ENCODE measurements around the gene VPS72.
A peak's percentile ranks its signal among the peaks of the same experiment; 100 is the strongest.

The VPS72 gene

DNA sequence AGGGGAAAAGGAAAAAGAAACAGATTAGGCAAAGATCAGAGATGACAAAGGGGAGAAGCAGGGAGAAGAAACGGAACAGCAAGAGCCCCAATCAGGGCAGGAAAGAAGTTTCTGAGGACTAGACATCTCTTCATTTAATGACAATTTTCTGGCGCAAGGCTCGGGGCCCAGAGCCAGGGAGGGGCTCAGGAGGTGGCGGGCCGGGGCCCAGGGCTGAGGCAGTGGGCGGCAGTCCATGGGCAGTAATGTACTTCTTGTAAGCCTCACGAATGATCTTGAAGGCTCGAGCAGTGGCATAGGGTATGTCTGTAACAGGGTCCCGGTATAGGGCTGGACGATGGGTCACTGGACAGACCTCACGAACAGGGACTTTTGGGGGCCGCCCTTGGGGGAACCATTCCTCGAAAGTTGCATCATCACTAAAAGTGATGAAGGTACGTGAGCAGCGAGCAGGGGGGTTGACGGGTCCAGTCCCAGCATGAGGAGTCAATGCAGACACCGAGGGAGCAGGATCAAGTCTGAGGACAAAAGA is 13.4 kb downstream of the VPS72 start:
- no peak for DNase-seq

DNA sequence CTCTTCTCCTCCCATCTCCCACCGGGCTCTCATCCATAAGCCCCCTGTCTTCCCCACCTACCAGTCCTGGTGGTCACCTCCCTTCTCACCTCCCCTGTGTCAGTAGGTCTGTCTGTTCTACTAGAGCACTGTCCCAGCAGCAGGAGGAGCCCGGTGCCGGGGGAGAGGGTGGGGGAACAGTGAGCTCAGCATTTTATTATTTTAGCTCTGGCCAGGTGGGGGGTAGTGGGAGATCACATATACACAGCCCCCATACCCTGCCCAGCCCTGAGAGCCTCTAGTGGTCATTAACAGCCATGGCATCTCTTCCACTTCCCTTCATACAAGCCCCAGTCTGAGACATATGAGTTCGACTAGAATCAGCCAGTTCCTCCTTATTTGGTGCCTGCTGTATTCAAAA is 14.1 kb downstream of the VPS72 start, which contains the start of gene TMOD4:
Gene TMOD4 (minus strand): TSS at position 119 of the 400 bp plus-strand sequence. CDS start 1,106 bp downstream, outside the sequence.
- peak; percentile 28 for DNase-seq

DNA sequence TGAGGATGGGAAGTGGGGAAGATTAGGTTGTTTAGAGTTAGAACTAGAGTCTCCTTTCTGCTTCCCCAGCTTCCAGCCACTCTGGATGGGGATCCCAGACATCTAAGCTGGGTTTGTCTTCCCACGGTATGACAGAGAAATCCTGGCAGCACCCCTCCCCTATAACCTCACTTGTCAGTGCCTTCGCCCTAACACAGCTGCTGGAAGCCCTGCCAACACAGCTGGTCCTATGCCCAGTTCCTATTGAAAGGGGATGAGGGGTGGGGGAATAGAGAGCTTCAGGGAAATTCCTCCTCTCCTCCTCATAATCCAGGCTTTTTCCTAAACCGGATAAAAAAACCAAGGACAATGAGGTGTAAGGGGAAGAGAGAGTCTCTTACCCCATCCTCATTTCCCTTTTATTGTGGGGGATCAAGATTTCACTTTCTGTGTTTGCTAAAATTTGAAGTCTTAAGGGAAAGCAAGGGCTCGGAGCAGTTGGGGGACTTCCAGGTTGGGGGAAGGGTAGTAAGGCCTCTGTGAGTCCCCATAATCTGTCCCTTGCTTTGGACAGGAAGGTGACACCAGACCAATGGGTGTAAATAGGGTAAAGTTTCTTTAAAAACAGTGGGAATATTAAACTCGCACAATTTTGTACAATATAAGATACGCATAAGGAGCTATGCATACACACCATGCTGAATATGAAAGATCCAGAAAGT is 14.8 kb downstream of the VPS72 start:
- DNase-seq, result no peak

DNA sequence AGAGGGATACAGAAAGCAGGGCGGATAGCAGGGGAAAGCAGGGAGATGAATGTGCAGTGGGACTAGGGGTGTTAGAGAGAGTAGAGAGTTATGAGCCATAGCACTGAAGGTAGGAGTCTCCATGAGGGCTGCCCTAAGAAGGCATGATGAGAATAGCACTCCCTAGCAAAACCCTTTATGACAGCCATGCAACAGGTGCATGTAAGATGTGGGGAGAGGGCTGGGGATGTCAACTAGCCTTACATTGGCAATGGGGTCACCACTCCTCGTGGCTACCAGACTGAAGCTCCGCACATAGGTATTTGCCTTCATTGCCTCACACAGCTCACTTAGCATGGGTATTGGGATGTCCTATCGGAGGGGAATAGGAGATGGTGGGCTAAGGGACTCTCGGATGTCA is 18.8 kb downstream of the VPS72 start:
- no peak for DNase-seq

DNA sequence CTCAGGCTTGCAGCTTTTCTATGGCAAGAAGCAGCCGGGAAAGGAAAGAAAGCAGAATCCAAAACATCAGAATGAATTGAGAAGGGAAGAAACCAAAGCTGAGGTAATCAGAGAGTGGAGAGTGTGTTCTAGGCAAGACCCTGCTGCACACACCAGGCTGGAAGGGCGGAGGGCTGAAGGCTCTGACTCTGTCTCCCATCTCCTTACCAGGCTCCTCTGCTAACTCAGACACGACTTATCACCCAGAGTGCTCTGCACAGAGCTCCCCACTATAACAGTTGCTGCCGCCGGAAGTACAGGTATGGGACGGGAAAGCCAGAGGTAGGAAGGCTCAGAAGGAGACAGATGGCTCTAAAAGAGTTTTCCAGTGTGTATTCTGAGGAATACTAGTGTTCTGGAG is 22.9 kb downstream of the VPS72 start:
- no peak for DNase-seq

DNA sequence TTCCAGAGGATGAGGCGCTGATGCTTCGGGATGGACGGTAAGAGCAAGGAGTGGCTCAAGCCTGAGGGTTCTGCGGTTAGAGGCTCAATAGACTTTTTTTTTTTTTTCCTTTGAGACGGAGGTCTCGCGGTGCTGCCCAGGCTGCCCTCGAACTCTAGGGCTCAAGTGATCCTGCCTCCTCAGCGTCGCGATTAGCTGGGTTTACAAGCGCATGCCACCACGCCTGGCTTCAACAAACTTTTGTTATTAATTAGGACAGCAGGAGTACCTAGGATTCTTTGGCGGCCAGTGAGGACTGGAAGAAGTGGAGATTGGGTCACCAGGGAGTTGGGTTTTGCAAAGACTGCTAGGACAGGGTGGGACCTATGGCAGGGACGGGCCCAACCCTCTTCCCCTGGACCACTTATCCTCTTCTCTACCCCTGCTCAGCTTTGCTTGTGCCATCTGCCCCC is 23.5 kb downstream of the VPS72 start:
- DNase-seq, result no peak

DNA sequence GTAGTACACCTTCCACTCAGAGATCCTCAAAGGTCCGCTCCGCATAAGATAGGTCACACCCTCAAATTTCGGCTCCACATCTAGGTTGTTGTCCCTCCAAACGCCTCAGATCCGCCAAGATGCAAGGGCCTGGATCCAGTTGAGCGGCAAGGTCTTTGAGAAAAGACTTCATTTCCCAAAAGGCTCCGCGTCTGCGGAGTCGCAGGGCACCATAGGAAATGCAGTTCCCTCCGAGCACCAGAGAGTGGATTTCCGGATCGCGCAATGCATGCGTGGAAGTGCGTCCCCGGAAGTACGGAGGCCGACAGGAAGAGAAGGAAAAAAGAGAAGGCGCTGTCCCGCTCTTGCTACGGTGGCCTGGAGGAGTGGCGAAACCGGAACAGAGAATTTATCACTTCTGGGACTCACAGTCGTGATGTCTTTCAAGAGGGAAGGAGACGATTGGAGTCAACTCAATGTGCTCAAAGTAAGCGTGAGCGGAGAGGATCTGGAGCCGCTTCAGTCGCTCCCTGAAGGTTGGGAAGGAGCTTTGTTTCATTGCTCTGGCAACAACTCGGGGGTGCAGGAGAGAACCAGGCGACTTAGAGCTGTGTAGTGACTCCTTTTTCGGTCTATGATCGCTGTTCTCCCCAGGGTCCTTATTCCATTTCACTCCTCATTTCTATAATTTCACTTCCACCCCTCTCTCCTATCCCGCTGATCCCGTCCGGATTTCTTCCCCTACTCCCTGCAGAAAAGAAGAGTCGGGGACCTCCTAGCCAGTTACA is 24.1 kb downstream of the VPS72 start, which contains the start of the genes LYSMD1 and SCNM1:
Gene LYSMD1 (minus strand): TSS at position 165 of the 767 bp plus-strand sequence. CDS start 644 bp downstream, outside the sequence.
Gene SCNM1 (plus strand): TSS at position 407 of the 767 bp plus-strand sequence. CDS start 9 bp downstream, at position 416.
- peak; percentile 99 for DNase-seq

DNA sequence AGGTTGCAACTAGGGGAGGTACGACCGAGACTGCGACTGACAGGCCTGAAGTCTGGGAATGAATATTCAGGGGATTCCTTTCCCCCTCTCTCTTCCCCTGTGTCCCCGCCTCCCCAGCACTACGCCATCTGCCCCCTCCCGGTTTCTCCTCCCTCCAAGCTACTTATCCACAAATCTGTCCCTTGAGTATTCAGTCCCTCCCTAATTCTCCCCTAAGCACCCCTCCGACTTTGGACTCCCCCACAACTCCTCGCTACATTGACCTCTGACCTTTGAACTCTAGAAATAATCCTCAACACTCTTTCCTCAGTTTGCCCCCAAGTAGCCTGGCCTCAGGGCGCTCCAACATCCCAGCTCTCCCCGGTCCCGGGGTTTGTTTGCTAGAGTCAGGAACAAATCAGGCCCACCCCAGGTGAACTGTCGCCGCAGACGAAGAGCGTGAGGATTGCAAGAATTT is 24.7 kb downstream of the VPS72 start:
- no peak for DNase-seq

DNA sequence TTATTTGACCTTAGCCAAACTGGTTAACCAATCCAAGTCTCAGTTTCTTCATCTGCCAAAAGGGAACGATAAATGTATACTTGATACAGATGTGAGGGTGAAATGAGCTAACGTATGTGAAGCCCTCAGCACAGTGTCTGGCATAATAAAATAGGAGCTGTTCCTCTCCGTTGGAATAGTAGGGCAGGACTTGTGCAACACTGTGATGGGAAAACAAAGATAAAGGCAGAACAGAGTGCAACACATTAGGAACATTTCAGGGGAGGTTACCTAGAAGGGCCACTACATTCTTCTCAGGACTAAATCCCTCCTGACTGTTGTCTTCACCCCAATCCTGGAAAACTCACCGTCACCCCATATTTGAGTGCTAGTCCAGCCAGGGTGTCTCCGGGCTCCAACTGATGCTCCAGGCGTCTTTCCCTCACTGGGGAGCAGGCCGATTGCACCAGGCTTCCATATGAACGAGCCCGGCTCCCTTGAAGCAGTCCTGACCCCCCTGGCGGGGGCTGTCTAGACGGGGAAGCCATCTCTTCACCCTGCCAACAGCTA is 25.2 kb downstream of the VPS72 start:
- no peak for DNase-seq

DNA sequence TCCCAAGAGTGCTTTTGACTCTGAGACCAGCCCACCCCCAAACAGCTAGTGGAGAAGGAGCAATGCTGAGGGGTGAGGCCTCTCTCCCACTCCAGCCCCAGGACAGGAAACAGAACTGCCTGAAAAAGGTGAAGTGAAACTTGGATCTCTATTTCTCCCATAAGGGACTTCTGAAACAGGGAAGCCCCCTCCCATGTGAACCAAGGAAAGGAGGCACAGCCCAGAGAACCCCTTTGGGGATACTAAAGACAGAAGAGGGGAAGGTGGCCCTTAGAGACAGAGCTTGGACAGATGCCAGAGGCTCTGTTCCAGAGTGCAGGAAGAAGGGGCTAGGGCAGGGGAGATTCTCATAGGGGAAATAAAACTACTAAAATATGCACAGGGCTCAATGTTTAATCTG is 30.6 kb downstream of the VPS72 start:
- peak; percentile 65 for DNase-seq

DNA sequence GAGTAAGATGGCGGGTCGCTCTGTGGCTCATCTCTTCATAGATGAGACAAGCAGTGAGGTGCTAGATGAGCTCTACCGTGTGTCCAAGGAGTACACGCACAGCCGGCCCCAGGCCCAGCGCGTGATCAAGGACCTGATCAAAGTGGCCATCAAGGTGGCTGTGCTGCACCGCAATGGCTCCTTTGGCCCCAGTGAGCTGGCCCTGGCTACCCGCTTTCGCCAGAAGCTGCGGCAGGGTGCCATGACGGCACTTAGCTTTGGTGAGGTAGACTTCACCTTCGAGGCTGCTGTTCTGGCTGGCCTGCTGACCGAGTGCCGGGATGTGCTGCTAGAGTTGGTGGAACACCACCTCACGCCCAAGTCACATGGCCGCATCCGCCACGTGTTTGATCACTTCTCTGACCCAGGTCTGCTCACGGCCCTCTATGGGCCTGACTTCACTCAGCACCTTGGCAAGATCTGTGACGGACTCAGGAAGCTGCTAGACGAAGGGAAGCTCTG is 31.2 kb downstream of the VPS72 start:
- no peak for DNase-seq

DNA sequence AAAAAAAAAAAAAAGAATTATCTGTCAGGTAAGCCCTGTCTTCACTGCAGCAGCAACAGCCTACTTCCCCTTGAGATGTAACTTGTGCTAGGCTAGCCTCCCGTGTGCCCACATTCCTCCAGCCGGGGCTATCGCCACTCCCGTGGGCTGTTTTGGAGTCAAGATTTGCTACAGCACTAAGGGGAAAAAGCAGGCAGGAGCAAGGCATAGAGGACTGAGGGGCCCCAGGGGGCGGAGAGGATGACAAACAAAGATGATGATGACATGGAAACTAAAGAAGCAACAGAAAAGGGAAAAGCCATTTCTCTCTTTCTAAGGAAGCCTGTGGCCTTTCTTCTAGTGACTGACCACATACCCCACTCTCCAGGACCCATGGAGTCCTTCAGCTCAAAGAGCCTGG is 31.7 kb downstream of the VPS72 start:
- peak; percentile 70 for DNase-seq

DNA sequence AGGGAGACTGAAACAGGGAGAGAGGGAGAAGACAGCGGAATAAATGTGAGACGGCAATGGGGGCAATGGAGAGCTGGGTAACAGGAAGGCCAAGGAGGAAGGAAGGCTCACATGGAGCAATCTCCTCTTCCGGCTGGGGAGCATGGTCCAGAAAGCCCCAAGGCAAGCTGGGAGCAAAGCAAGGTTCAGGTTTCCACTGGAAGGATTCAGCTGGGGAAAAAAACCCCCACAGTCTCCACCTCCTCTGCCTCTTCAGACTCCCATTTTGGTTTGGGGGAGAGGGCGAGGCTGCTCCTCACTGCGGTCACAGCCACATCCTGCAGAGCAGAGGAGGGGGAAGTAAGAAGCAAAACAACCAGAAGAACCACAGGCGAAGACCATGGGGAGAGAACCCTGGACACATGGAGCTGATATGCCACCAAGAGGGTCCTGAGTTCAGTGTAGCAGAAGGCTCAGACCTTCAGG is 32.9 kb downstream of the VPS72 start:
- peak; percentile 50 for DNase-seq

DNA sequence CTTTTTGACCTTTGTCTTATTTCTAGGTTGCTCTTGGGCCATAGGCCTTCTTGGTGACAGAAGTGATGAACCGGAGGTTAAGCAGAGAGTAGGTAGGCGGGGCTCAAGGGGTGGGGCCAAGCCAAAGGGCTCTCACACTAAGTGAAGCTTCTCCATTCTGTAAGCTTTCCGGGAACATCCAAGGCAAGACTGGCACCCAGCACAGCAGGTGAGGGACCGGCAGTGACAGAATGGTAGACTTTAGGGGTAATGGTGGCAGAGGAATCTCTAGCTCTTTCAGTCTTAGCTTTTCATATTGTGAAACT is 33.5 kb downstream of the VPS72 start, which contains the start of gene TNFAIP8L2:
Gene TNFAIP8L2 (plus strand): TSS at position 135 of the 305 bp plus-strand sequence. CDS start 2,049 bp downstream, outside the sequence.
- DNase-seq, result peak; percentile 82

DNA sequence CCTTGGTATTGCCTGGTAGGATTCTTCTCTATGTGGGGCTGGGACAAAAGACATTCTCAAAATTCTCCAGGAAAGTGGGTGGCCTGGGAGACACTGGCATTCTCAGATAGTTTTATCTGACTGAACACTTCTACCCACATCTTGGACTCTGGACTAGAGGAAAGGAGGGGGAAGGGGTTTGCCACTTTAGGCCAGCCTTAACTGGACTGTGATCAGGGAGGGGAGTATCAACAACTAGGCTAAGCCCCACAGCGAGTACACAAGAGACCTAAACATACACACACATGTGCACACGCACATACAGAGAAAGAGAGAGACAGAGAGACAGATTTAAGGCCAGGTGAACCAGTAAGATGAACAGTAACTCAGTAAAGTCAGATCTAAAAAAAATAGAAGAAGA is 42.3 kb downstream of the VPS72 start:
- DNase-seq, result no peak

DNA sequence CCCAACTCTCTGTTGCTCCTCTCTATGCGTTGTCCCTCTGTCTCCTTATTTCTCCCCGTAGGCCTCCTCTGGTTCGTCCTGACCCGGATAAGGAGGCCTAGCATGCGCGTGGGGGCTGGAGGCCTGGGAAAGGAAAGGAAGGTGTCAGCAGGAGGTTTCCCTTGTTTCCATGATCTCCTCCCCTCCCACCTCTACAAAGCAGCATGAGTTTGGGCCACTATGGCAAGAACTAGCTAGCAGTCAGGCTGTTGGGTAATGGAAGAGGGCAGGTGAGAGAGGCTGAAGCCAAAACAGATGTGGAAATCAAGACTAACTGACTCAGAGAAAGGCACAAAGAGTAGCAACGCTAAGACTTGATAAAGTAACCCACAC is 42.9 kb downstream of the VPS72 start:
- DNase-seq, result no peak

DNA sequence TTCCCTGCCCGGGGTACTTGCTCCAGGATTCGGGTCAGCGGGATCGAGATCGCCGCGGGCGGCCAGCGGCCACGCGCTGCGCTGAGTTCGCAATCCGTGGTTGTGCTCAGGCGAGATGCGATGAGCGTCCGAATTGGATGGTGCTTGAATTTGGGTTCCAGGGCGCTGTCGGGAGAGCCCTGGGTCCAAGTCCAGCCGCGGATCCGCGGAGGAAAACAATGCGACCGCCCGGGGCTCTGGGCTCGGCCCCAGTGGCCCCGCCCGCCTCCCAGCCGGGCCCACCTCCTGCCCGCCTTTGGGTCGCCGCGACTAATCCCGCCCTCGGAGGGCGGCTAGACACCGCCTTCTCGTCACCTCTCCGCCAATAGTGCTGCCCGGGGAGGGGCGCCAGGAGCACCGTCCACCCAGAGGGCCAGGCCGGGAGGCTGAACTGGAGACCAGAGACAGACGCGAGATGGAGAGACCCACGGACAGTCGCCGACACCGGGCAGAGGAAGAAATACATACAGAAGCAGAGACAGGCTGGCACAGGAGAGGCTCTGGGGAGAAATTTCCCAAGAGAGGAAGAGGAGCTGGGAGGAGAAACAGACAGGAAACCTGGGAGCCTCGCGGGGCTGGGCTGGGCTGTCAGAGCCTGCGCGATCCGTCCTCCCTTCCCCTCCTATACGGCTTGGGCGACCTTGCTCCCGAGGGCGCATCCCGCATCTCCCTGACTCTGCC is 43.4 kb downstream of the VPS72 start, which contains the start of gene SEMA6C:
Gene SEMA6C (minus strand): TSS at position 220 of the 720 bp plus-strand sequence. CDS start 4,010 bp downstream, outside the sequence.
- peak; percentile 94 for DNase-seq

DNA sequence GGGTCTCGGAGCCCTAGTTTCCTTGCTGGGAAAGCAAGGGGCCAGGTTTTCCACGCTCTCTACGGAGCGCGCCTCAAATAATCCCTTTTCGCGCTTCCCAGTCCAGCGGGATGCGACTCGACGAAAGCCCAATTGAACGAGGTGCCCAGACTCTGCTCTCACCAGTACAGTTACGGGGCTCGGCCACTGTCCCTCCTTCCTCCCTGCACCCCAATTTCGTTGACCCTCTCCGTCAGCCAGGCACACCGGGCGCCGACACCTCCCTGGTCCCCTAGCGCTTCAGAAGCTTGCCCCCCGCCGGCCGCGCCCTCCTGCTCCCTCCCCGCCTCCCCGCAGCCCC is 44.0 kb downstream of the VPS72 start:
- DNase-seq, result no peak

DNA sequence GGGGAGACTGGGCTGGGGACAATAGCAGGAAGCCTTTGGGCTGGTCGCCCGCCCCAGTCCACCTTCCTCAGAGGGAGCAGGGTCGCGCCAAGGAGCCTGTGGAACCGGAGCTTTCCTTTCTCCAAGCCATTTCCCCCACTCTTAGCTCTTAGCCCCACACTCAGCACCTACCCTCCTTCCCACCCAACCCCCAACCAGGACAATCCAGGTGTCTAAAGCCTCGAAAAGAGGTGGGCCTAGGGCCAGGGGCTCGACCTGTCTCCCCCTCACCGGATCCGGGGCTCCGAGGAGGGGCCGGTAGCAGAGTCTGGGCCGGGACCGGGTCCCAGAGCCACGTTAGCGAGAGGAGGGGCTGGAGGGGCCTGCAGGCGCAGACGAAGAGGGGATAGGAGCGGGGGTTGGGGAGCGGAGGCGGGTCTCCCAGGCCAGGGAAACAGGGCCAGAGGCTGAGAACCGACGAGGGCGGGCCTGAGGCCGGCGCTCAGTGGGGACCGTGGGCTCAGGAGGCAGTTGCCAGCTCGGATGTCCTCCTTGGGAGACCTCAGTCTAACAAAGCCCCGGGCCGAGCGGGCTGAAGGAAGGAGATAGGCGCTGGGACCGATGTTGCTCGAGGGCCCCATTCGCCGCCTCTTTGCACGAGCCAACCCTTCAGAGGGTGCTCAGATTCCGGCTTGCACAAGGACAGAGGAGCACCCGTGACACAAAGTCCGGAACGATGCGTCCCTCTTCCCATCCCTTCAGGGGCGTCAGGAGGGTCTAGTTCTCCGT is 44.5 kb downstream of the VPS72 start:
- no peak for DNase-seq

DNA sequence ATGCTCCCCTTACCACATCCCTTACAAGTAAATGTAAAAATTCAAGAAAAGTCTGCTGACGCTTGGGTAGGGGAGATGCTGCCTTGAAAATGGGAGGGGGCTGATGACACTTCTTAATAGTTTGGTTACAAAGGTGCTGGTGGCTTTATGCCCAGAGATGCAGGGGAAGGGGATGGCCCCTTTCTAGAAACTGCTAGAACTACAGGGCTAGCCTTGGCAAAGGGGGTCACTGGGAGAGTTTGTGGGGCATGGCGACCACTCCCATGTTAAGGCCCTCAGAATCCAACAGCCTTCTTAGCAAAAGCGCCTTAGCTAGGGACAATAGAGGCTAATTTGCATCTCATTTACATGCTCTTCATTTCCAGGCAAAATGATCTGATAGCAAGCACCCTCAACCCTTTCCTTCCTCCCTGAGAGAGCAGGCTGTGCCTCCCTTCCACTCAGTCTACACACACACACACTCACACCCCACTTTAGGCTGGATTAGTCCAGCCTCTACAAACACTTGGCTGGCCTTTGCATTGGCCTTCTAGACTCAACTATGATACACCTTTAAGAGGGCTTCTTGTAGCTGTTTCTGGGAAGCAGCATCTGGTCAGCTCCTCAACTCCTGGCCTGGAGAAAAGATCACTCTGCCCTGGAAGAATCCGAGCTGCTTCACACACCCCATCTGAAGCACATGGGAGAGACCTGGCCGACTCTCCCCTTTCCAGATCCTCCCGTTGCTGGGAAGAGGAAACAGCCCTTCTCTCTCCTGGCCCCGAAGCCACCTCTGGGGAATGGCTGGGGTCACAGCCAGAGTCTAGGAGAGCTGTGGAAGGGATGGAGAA is 45.3 kb downstream of the VPS72 start:
- no peak for DNase-seq

DNA sequence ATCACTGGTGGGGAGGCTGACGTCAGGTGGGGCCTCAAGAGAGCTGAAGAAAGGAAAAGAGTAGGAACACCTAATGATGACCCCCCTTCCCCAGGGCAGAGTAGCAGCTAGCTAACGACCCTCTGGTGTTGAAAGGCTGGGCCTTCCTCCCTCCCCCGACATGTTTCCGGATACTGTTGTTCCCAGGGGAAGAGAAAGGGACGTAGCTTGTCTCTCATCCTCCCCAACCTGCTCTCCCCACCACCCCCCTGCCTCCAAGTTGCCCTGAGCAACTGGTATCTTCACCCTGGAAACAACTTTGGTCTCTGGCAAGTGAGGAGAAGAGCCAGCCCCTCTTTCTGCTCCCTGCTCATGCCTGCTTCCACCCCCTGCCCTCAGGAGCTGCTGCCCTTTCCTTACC is 46.0 kb downstream of the VPS72 start:
- DNase-seq, result no peak

All from suppressor macrophage treated with lipopolysaccharide for 4 hours (primary cell).